Measurements from ENCODE around the gene ABCC6.
"Not testable (repeated sequence)": the region's sequence is repeated elsewhere in the genome, so short reads cannot be mapped to it uniquely, and the experiment has no call there.

Gene ABCC6

DNA sequence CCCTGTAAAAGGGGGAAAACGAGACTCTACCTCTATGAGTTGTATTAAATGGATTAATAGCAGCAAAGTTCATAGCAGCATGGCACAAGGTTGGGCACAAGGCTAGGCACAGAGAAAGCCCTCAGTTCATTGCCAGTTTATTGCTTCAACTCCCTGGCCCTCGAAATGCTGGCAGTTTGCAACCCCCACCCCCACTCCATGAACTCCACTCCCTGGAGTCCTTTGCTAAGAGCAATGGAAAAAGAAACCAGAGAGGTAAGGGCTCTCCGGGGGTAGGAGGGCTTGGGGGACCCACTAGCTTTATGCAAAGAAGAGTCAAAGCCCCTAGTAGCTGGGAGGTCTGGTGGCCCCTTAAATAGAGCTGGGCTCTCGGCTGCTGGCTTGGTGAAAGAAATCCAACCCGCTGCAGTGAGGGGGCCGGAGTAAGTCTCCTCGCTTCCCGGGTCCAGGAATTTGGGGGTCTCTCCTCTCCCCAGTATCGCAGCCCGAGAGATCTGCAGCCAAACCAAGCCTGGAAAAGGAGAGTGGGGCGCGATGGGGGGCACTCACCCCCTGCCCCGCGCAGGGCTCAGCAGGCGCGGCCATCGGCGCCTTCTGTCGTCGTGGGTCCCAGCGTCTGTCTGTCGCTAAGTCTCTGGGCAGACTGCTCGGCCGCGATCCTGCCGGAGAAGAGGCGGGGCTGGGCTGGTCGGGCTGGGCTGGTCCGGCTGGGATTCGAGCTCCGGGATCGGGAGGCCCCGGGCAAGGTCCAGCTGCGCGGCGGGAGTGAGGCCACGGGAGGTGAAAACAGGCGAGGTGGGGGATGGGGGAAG is at the start of gene ABCC6:
Gene ABCC6, minus strand, starts transcription at position 645 of the 812 bp plus-strand sequence. Its CDS starts 60 bp downstream, at position 585.
- DNase-seq: not testable (repeated sequence)

- DNase-seq: not testable (repeated sequence)
Observed at GRCh38 chr16:16272573-16273221, 49.4 kb upstream of the ABCC6 start.

DNA sequence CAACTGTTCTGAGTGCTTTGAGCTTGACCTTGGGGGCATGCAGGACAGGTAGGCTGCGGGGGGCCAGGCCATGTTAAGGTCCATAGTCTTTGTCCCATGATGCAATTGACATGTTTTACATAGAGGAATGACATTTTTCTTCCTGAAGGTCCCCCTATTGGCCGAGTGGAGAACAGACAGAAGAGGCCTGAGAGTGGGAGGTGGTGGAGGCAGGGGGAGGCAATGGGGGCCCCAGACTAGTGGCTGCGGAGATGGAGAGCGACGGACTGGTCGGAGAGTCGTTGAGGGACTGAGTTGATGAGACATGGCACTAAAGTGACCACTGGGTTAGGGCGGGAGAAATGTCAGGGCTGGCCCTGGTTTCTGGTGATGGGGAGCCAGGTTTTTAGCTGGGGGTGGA is 48.4 kb upstream of the ABCC6 start:
- not testable (repeated sequence) for DNase-seq

- DNase-seq: not testable (repeated sequence)
Observed at GRCh38 chr16:16268185-16268808, 45.0 kb upstream of the ABCC6 start.

DNA sequence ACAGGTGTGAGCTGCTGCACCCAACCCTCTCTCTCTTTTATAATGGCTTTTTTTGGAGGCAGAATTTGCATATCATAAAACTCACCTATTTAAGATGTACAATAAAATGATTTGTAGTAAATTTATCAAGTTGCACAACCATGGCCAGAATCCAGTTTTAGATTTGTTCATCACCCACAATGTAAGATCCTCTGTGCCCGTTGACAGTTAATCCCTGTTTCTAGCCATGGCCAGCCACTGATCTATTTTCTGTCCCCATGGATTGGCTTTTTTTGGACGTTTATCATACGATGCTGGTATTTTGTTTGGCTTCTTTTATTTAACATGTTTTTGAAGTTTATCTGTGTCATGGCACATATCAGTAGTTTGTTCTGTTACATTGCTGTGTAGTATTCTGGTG is 44.4 kb upstream of the ABCC6 start:
- not testable (repeated sequence) for DNase-seq

- not testable (repeated sequence) for DNase-seq
Observed at GRCh38 chr16:16265044-16265443, 41.8 kb upstream of the ABCC6 start.

GRCh38 chr16:16263947-16264346 is 40.7 kb upstream of the ABCC6 start:
- DNase-seq: not testable (repeated sequence)

- DNase-seq: not testable (repeated sequence)
Observed at GRCh38 chr16:16262954-16263555, 39.8 kb upstream of the ABCC6 start.

GRCh38 chr16:16259971-16260370 is 36.7 kb upstream of the ABCC6 start:
- not testable (repeated sequence) for DNase-seq

DNA sequence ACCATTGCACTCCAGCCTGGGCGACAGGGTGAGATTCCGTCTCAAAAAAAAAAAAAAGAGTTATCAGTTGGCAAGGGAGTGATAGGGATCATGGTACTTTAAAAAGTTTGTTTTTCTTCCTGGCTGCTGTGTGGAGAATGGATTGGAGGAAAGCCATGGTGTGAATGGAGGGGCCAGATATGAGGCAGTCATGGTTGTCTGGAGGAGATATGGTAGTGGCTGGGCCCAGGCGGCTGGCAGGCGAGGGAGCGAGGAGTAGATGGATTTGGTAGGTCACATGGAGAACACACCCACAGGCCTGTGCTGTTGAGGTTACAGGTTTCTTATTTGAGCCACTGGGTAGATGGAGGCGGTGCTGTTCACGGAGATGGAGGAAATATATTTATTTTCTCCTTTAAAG is 35.5 kb upstream of the ABCC6 start:
- DNase-seq: not testable (repeated sequence)

- DNase-seq: not testable (repeated sequence)
Observed at GRCh38 chr16:16257301-16257923, 34.1 kb upstream of the ABCC6 start.

DNA sequence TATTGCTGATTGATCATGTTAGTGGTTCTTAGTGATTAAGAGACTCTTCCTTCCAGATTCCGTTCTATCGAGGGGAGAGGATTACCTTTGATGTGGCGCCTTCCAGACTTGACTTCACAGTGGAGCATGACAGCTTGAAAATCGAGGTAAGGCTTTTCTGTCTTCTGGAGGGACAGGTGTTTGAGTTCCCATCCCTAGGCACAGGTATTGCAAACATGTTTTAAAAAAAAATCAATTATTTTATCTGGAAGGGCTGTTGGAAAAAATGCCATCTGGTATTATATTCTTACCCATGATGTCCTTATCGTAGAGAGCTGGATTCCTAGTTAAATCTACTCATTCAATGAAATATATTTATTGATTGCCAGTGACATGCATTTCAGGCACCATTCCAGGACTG is 29.1 kb upstream of the ABCC6 start:
- not testable (repeated sequence) for DNase-seq

DNA sequence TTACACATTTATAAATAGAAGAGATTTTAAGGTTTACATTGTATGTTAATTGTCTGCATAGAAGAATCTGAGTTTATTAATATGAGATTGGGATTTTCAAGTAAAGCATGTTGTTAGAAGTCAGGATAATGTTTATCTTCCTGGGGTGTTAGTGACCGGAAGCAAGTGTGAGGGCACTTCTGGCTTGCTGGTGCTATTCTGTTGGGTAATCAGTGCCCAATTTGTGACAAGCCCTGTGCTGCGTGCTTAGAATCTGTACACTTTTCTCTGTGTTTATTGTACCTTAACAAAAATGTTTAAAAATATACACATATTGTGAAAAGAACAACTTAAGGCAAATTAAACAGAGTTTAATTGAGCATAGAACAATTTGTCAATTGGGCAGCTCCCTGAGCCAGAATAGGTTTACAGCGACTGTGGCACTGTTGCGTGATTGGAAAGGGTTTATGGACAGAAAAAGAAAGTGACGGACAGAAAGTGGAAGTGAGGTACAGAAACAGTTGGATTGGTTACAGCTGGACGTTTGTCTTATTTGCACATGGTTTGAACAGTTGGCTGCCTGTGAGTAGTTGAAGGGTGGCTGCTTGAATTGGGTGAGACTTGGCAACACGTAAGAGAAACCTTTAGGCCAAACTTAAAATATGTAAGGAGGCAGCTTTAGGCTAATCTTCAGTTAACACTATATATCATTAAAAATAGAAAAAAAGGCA is 26.5 kb upstream of the ABCC6 start:
- not testable (repeated sequence) for DNase-seq

DNA sequence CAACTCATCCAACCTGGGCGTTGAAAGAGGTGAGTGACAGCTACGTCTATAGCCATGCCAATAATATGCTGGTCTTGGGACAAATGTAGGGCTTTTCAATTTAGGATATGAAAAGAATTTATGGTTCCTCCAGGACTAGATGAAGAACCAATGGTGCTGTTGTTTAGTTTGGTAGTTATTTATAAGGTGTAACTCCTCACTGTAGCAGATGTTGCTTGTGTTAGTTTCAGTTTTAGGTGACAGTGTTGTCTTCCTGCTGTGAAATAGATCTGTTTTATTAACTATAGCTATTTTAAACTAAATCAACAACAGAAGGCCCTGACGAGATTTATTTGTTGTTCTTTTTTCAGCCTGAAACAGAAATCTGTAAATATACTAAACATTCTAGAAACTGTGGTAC is 24.1 kb upstream of the ABCC6 start:
- DNase-seq: not testable (repeated sequence)

DNA sequence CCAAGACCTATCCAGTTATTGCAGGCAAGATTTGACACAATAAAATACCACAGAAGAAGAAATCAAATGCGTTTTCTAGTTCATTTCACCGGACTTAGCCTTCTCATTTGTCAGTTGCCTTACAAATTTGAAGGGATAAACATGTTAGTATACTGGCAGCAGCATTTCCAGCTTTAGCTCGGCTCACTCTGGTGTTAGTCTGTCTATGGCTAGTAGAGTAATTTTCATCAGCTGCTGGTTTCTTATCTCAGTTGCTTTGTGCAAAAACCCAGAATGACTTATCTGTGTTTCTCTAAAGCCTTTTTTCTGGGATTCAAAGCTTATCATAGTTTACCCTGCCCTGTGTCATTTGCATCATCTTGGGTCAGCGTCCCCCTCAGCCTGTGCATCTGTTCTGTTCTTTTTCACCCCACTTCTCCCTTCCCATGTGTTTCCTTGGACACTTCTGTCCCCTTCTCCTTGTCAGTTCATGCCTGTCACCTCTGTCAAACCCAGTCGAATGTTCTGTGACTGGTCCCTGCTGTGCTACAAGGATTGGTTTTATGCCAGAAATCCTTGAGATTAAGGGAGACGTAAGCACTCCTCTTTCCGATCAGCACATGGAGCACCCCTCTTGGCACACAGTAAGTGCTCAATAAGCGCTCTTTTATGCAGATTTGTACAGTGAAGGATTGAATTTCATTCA is 23.4 kb upstream of the ABCC6 start:
- not testable (repeated sequence) for DNase-seq

DNA sequence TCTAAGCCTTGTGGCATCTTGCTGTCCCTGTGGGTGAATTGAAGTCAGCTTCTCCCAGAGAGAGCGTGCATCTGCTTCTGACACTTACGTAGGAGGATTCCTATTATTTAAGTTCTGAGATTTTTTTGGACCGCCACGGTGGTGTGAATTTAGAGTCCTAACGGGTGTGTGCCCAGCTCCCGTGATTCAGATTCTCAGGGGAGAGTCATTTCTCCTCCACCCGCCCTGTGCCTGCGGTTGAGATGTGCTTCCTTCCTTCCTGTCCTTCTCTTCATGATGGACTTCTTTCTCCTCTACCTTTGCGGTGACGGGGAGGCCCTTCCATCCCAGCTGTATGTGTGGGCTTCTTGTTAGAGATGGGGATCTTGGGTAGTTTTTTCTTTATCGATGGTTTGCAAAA is 20.6 kb upstream of the ABCC6 start:
- DNase-seq: not testable (repeated sequence)

DNA sequence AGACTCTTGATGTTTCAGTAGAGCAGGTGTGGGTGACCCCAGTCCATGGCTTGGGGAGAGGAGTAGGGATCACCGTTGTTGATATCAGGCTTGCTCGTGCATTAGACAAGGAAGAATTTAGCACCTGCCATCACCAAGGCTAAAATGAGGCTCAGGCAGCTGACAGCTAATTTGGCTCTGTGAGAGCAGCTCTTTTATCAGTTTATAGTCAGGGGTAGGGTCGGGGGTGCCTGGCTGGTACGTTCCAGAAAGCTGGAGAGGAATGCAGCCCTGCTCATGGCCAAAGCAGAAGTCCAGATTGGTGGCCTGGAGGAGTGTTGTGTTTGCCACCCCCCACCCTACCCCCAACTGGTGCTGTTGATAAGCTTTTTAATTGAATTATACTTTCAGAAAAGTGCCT is 17.4 kb upstream of the ABCC6 start:
- not testable (repeated sequence) for DNase-seq

GRCh38 chr16:16237738-16238137 is 14.4 kb upstream of the ABCC6 start:
- not testable (repeated sequence) for DNase-seq

- not testable (repeated sequence) for DNase-seq
Observed at GRCh38 chr16:16237071-16237470, 13.8 kb upstream of the ABCC6 start.

DNA sequence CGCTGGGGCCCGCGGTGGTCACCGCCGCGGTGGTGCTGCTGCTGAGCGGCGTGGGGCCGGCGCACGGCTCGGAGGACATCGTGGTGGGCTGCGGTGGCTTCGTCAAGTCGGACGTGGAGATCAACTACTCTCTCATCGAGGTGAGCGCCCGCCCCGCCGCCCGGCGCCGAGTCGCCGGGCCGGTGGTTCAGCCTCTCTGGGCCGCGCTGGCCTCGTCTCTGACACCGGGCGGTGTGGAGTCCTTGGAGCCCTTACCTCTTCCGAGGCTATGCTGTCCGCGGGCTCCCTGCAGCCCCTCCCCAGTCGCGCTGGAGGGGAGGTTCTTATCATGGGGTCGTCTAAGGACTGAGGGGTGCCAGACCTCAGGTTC is 9.4 kb upstream of the ABCC6 start:
- DNase-seq: not testable (repeated sequence)

- DNase-seq: not testable (repeated sequence)
Observed at GRCh38 chr16:16223662-16224241, 458 bp upstream of the ABCC6 start.

Measured in NCI-H69 (cell line).